H9 (cell line): ENCODE data around the gene FAS. TPM values are rescaled to one million over a fixed set of nuclear protein-coding genes. Genes with fewer than 3 reads are reported as not detected.

Experiments
- DNase-seq: peaks from one replicate; pipeline ENCODE4 v3.0.0-alpha.2; 2017
- H2AFZ ChIP-seq: one replicate; pipeline ENCODE4 v1.6.1; 2013; ENCODE audit warnings: mild to moderate bottlenecking, low read length, control low read depth, moderate library complexity
- H2AK5ac ChIP-seq: 2 replicates; pipeline ENCODE4 v1.6.1; 2013; ENCODE audit warnings: low read length, control low read depth, mixed read lengths; ENCODE audit not compliant: insufficient read length
- H2BK120ac ChIP-seq: one replicate; pipeline ENCODE4 v1.6.1; 2013; ENCODE audit warnings: low read depth, mild to moderate bottlenecking, low read length, control low read depth, inconsistent platforms; ENCODE audit not compliant: poor library complexity, severe bottlenecking
- H2BK12ac ChIP-seq: 2 replicates; pipeline ENCODE4 v1.6.1; 2013; ENCODE audit warnings: low read length, control low read depth, mixed read lengths, low read depth; ENCODE audit not compliant: insufficient read length
- H2BK15ac ChIP-seq: 2 replicates; pipeline ENCODE4 v1.6.1; 2013; ENCODE audit warnings: low read depth, low read length, control low read depth
- H2BK20ac ChIP-seq: one replicate; pipeline ENCODE4 v1.6.1; 2013; ENCODE audit warnings: low read depth, mild to moderate bottlenecking, low read length, control low read depth, inconsistent platforms; ENCODE audit not compliant: poor library complexity, severe bottlenecking
- H2BK5ac ChIP-seq: 2 replicates; pipeline ENCODE4 v1.6.1; 2013; ENCODE audit warnings: low read length, control low read depth, mixed read lengths; ENCODE audit not compliant: insufficient read length
- H3K14ac ChIP-seq: 2 replicates; pipeline ENCODE4 v1.6.1; 2013; ENCODE audit warnings: low read length, control low read depth; ENCODE audit not compliant: insufficient read depth
- H3K18ac ChIP-seq: 2 replicates; pipeline ENCODE4 v1.6.1; 2013; ENCODE audit warnings: low read depth, mild to moderate bottlenecking, mixed read lengths, low read length, control low read depth; ENCODE audit not compliant: insufficient read length
- H3K23ac ChIP-seq: 2 replicates; pipeline ENCODE4 v1.6.1; 2013; ENCODE audit warnings: low read length, control low read depth, mixed read lengths, low read depth; ENCODE audit not compliant: insufficient read length
- H3K23me2 ChIP-seq: 2 replicates; pipeline ENCODE4 v1.6.1; 2013; ENCODE audit warnings: low read depth, mild to moderate bottlenecking, mixed read lengths, low read length, control low read depth; ENCODE audit not compliant: insufficient read length, poor library complexity, severe bottlenecking
- H3K27ac ChIP-seq: 2 replicates; pipeline ENCODE4 v1.5.1; 2013; ENCODE audit warnings: low read length, control low read depth, mixed read lengths, low read depth; ENCODE audit not compliant: insufficient read length
- H3K27me3 ChIP-seq: 2 replicates; pipeline ENCODE4 v1.6.1; 2013; ENCODE audit warnings: low read length, control low read depth, inconsistent platforms; ENCODE audit not compliant: insufficient read depth
- H3K4ac ChIP-seq: 2 replicates; pipeline ENCODE4 v1.6.1; 2013; ENCODE audit warnings: low read depth, mild to moderate bottlenecking, control low read depth, inconsistent platforms, low read length, moderate library complexity
- H3K4me1 ChIP-seq: 2 replicates; pipeline ENCODE4 v1.6.1; 2013; ENCODE audit warnings: low read length, control low read depth, inconsistent platforms; ENCODE audit not compliant: insufficient read depth
- H3K4me2 ChIP-seq: 2 replicates; pipeline ENCODE4 v1.6.1; 2013; ENCODE audit warnings: low read length, control low read depth, mixed read lengths; ENCODE audit not compliant: insufficient read length, insufficient read depth
- H3K56ac ChIP-seq: 2 replicates; pipeline ENCODE4 v1.6.1; 2013; ENCODE audit warnings: low read depth, mild to moderate bottlenecking, mixed read lengths, low read length, control low read depth; ENCODE audit not compliant: insufficient read length
- H3K79me1 ChIP-seq: 2 replicates; pipeline ENCODE4 v1.6.1; 2013; ENCODE audit warnings: low read depth, mild to moderate bottlenecking, moderate library complexity, low read length, control low read depth, inconsistent platforms; ENCODE audit not compliant: insufficient read depth, poor library complexity, severe bottlenecking
- H3K79me2 ChIP-seq: 2 replicates; pipeline ENCODE4 v1.6.1; 2013; ENCODE audit warnings: low read length, control low read depth, inconsistent platforms; ENCODE audit not compliant: insufficient read depth
- H3K9ac ChIP-seq: 2 replicates; pipeline ENCODE4 v1.6.1; 2013; ENCODE audit warnings: low read length, control low read depth, mixed read lengths; ENCODE audit not compliant: insufficient read length; ENCODE audit errors: extremely low read depth
- H3K9me3 ChIP-seq: one replicate; pipeline ENCODE4 v1.6.1; 2013; ENCODE audit warnings: low read depth, low read length, inconsistent platforms; ENCODE audit not compliant: control insufficient read depth
- H3T11ph ChIP-seq: one replicate; pipeline ENCODE4 v1.6.1; 2013; ENCODE audit warnings: mild to moderate bottlenecking, low read length, control low read depth, inconsistent platforms
- H4K20me1 ChIP-seq: one replicate; pipeline ENCODE4 v1.6.1; 2013; ENCODE audit not compliant: control insufficient read depth, insufficient read length, insufficient read depth
- H4K5ac ChIP-seq: 2 replicates; pipeline ENCODE4 v1.6.1; 2013; ENCODE audit warnings: low read depth, mild to moderate bottlenecking, mixed read lengths, low read length, control low read depth; ENCODE audit not compliant: insufficient read length
- H4K8ac ChIP-seq: replicated peaks from 2 replicates; pipeline ENCODE4 v1.6.1; 2013; ENCODE audit warnings: low read length, control low read depth, mixed read lengths, low read depth; ENCODE audit not compliant: insufficient read length
- H4K91ac ChIP-seq: 2 replicates; pipeline ENCODE4 v1.6.1; 2013; ENCODE audit warnings: low read depth, mild to moderate bottlenecking, moderate library complexity, mixed read lengths, low read length, control low read depth; ENCODE audit not compliant: insufficient read length
- H3K27ac Mint-ChIP-seq, 3 experiments: 2 replicates in 2 of 3; 3 replicates in 1 of 3; pipeline ENCODE4 v1.8.0; 2020 to 2021; ENCODE audit warnings: mixed read lengths in 3 of 3, mild to moderate bottlenecking in 1 of 3, moderate library complexity in 1 of 3
- H3K27me3 Mint-ChIP-seq: 2 replicates; pipeline ENCODE4 v1.8.0; 2021; ENCODE audit warnings: low read depth, mild to moderate bottlenecking, moderate library complexity, mixed read lengths
- H3K36me3 Mint-ChIP-seq, 3 experiments: 2 replicates in 2 of 3; 3 replicates in 1 of 3; pipeline ENCODE4 v1.8.0; 2020 to 2021; ENCODE audit warnings: low read depth in 3 of 3, mixed read lengths in 3 of 3; ENCODE audit not compliant: insufficient read depth in 1 of 3
- H3K4me1 Mint-ChIP-seq, 2 experiments: 2 replicates each; pipeline ENCODE4 v1.8.0; 2020; ENCODE audit warnings: mixed read lengths in 2 of 2
- H3K4me3 Mint-ChIP-seq, 2 experiments: 2 replicates in 1 of 2; 3 replicates in 1 of 2; pipeline ENCODE4 v1.8.0; 2020 to 2021; ENCODE audit warnings: mild to moderate bottlenecking in 2 of 2, mixed read lengths in 2 of 2, moderate library complexity in 1 of 2
- H3K9me3 Mint-ChIP-seq, 2 experiments: 2 replicates in 1 of 2; 3 replicates in 1 of 2; pipeline ENCODE4 v1.8.0; 2020; ENCODE audit warnings: mild to moderate bottlenecking in 2 of 2, mixed read lengths in 2 of 2, moderate library complexity in 1 of 2
- total RNA-seq: library from RNA; stranded (reverse); gene quantifications from 2 replicates; pipeline ENCODE4 v1.2.1, GENCODE V29; 2021
- TF ChIP-seq, protein P1 (sequence below): fragments of 200-600 bp; sonication (generic); conservative IDR thresholded peaks from 3 replicates; pipeline ENCODE4 v1.8.0; 2021; ENCODE audit warnings: antibody characterized with exemption, mild to moderate bottlenecking

FAS gene
- total RNA-seq, 1 experiment from 2014 or later: 3.0 TPM

DNA sequence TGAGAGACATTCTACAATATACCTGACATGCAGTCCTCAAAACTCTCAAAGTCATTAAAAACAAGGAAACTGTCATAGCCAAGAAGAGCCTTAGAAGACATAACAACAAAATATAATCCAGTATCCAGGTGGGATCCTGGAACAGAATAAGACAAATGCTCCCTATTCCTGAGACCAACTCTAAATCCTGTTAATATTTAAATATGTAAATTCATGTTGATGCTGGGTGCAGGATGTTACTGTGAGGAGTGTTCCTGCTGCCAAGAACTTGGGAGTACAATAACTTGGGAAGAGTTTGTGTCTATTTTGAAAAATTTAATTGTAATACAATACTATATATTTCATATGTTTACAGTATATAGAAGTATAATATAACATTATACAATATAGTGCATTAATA is 61.0 kb downstream of the FAS start:
- no peak overlapping the region for H3T11ph ChIP-seq
- H3K9ac ChIP-seq: no peak overlapping the region
- no peaks in the 10 kb centered on the region for H3K9me3 ChIP-seq
- H4K20me1 ChIP-seq: no peaks in the 10 kb centered on the region
- TF ChIP-seq, protein P1, sequence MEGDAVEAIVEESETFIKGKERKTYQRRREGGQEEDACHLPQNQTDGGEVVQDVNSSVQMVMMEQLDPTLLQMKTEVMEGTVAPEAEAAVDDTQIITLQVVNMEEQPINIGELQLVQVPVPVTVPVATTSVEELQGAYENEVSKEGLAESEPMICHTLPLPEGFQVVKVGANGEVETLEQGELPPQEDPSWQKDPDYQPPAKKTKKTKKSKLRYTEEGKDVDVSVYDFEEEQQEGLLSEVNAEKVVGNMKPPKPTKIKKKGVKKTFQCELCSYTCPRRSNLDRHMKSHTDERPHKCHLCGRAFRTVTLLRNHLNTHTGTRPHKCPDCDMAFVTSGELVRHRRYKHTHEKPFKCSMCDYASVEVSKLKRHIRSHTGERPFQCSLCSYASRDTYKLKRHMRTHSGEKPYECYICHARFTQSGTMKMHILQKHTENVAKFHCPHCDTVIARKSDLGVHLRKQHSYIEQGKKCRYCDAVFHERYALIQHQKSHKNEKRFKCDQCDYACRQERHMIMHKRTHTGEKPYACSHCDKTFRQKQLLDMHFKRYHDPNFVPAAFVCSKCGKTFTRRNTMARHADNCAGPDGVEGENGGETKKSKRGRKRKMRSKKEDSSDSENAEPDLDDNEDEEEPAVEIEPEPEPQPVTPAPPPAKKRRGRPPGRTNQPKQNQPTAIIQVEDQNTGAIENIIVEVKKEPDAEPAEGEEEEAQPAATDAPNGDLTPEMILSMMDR: no peak
- H3K4me1 ChIP-seq: no peaks in the 10 kb centered on the region; the same call in 1 of the 2 replicates
- no peak overlapping the region for H2BK15ac ChIP-seq
- no peak overlapping the region for H4K8ac ChIP-seq
- H3K18ac ChIP-seq: no peak overlapping the region
- Mint-ChIP-seq H3K27me3 (no peaks in the 10 kb centered on the region), H3K4me1 (peaks cover 18% of the 10 kb centered on the region in 2 experiments), H3K36me3 (no peaks in the 10 kb centered on the region), H3K9me3 (no peaks in the 10 kb centered on the region), H3K27ac (no peak overlapping the region), H3K4me3 (no peak overlapping the region)
- H2BK120ac ChIP-seq: no peak overlapping the region
- no peak overlapping the region for H2AFZ ChIP-seq
- no peak overlapping the region for H3K4ac ChIP-seq
- no peak overlapping the region for H3K23ac ChIP-seq
- no peaks in the 10 kb centered on the region for H3K79me1 ChIP-seq
- H2AK5ac ChIP-seq: no peak overlapping the region
- H3K23me2 ChIP-seq: no peaks in the 10 kb centered on the region
- no peak overlapping the region for H2BK5ac ChIP-seq
- no peak overlapping the region for H3K4me2 ChIP-seq
- no peaks in the 10 kb centered on the region for H3K79me2 ChIP-seq
- no peaks in the 10 kb centered on the region for H3K27me3 ChIP-seq
- no peak for DNase-seq
- no peak overlapping the region for H3K14ac ChIP-seq
- H4K5ac ChIP-seq: no peak overlapping the region
- H4K91ac ChIP-seq: no peak overlapping the region
- H2BK20ac ChIP-seq: no peak overlapping the region
- no peak overlapping the region for H3K56ac ChIP-seq
- no peak overlapping the region for H2BK12ac ChIP-seq
- H3K27ac ChIP-seq: no peak overlapping the region
